ENCODE results near the gene SHPK.
"Not testable (repeated sequence)": the region's sequence is repeated elsewhere in the genome, so short reads cannot be mapped to it uniquely, and the experiment has no call there.

Gene SHPK

DNA sequence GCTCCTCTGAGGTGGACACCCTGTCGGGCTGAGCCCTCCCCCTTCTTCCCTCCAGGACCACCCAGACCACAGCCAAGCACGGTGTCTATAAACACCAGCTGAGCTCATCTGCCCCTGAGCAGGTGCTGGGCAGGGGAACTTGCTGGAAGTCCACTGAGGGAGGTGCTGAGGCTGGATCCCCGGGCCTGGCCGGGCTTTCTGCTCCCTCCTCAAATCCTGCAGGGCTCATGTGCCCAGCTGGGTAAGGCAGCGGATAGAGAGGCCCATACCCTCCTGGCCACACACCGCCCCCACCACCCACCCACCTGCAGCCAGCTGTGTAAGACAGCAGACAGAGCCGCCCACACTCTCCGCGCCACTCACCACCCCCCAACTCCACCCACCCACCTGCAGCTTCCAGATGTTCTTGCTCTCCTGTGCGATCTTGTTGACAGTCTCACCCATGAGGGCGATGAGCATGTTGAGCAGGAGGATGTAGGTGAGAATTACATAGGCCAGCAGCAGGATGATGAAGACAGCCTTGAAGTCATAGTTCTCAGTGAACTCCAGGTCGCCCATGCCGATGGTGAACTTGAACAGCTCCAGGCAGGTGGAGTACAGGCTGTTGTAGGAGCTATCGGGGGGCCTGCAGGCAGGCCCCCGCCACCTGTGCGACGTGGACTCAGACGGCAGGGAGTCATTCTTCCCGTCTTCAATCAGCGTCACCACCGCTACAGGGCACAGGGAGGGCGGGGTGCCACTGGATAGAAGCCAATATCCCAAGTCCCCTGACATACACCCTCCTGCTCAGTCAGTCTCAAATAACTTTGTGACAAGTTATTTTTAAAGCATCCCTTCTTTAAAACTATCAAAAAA lies 62.6 kb downstream of the SHPK start:
- DNase-seq, result no peak
- TF ChIP-seq POLR2A (IDR thresholded peaks at IDR 0.05; ENCODE audit: low read length), result no peak
- no peak for TF ChIP-seq GATA1 (IDR thresholded peaks at IDR 0.05; ENCODE audit: low read depth, low read length)

DNA sequence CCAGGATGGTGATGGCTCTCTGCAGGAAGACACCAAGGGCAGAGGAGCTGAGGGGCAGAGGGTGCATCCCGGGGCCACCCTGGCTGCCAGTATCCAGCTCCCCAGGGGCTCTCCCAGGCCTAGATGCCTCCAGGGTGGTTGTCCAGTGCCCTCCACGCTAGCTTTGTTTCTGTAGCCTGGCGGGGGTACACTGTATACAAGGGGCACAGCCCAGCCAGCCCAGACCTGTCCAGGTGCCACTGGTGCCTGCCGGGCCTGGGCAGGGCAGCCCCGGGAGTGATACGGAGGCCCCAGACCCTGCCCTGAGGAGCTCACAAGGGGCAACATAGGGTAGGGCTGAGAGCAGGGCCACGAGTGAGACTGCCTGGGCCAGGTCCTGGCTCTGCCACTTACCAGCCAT lies 63.8 kb downstream of the SHPK start:
- no peak for DNase-seq
- TF ChIP-seq GATA1 (IDR thresholded peaks at IDR 0.05; ENCODE audit: low read depth, low read length), result no peak
- TF ChIP-seq POLR2A (IDR thresholded peaks at IDR 0.05; ENCODE audit: low read length), result no peak

DNA sequence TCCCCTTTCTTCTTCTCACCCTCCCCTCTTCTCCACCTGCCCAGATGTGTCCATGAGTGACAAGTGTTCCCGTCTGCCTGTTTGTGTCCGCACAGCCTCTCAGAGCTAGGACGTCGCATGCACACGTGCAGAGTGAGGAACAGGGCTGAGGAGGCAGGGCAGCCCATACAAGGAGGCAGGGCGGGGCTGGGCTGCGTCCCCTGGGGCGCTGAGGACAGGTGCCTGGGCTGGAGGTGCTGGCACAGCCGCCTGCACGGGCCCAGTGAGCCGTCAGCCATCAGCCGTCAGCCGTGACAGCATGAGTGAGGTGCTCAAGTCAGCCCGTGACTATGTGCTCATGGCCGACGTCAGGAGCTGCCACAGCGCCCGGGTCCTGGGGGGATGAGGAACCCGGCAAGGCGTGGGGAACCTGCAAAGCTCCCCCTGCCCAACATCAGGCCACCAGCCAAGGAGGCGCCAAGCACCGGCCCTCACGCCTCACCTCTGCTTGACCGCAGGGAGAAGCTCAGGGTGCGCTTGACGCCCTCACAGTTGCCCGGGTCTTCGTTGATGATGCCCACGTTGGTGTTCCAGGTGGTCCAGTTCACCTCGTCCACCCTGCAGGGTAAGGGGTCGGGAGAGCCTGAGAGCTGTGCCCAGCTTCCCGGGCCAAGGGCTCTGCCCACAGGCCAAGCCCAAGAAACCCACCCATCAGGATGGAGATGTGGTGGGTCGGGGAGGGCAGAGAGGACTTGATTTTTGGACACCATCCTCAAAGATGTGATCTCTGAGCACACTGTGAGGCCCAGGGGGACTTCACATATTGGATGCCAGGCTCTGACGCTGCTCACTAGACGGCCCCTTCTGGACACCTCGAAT lies 64.8 kb downstream of the SHPK start:
- no peak for TF ChIP-seq POLR2A (IDR thresholded peaks at IDR 0.05; ENCODE audit: low read length)
- no peak for TF ChIP-seq GATA1 (IDR thresholded peaks at IDR 0.05; ENCODE audit: low read depth, low read length)

DNA sequence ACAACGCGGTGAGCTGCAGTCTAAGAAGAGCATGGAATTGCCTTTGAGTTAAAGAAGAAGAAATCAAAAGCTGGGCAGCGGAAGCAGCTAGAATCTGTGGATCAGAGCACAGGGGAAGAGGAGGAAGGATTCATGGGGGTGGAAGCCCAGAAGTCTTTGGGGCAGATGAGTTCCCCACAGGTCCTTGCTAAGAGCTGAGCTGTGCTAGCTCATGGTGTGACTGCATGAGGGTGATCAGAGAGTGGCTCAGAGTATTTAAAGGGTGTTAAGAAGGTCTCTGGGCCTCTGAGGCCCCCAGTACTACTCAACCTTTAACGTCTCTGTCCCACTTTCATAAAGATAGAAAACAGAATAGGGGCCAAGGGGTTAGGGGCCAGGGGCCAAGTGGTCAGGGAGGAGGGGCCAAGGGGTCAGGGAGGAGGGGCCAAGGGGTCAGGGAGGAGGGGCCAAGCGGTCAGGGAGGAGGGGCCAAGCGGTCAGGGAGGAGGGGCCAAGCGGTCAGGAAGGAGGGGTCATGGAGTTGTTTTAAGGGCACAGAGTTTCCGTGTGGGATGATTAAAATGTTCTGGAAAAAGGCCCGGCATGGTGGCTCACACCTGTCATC lies 66.4 kb downstream of the SHPK start:
- TF ChIP-seq GATA1 (IDR thresholded peaks at IDR 0.05; ENCODE audit: low read depth, low read length) (no peak), POLR2A (IDR thresholded peaks at IDR 0.05; ENCODE audit: low read length) (no peak)
- no peak for DNase-seq

More for the DNA sequence above, 64.8 kb downstream of the SHPK start:
- DNase-seq, result no peak

DNA sequence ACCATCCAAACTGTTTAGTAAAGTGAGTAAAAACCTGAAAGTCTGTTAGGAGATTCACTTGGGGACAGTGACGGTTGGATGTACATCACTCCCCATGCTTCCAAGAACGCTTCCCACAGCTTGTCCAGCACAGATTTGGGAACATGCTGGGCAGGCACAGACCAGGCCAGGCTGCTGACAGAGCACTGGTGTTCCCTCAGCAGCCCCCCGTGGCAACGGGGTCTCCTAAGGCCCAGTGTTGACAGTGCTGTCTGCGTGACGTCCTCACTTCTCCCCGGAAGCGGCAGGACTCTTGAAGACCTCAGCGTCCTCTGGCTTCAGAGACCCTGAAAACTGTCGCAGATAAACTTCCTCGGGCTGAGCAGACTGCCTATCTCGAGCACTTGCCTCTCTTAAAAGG lies 69.5 kb downstream of the SHPK start:
- no peak for TF ChIP-seq POLR2A (IDR thresholded peaks at IDR 0.05; ENCODE audit: low read length)
- TF ChIP-seq GATA1 (IDR thresholded peaks at IDR 0.05; ENCODE audit: low read depth, low read length), result no peak
- no peak for DNase-seq

DNA sequence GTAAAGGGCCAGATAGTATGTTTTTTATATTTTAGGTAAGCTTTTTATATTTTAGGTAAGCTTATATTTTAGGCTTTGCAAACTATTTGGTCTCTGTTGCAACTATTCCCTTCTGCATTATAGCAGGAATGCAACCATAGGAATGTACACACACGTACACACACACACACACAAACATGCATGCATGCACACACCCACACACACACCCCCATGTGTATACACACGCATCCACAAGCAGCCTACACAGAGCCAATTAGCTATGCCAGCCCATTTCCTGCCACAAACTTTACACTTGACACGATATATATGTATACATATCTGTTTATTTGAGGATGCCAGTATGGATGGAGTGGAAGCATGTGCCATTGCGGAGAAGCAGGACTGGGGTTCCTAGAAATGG lies 70.9 kb downstream of the SHPK start:
- TF ChIP-seq POLR2A (IDR thresholded peaks at IDR 0.05; ENCODE audit: low read length), result no peak
- no peak for TF ChIP-seq GATA1 (IDR thresholded peaks at IDR 0.05; ENCODE audit: low read depth, low read length)
- no peak for DNase-seq

DNA sequence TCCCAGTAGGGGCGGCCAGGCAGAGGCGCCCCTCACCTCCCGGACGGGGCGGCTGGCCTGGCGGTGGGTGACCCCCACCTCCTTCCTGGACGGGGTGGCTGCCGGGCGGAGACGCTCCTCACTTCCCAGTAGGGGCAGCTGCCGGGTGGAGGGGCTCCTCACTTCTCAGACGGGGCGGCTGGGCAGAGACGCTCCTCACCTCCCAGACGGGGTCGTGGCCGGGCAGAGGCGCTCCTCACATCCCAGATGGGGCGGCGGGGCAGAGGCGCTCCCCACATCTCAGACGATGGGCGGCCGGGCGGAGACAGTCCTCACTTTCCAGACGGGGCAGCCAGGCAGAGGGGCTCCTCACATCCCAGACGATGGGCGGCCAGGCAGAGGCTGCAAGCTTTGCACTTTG lies 71.8 kb downstream of the SHPK start:
- not testable (repeated sequence) for DNase-seq

DNA sequence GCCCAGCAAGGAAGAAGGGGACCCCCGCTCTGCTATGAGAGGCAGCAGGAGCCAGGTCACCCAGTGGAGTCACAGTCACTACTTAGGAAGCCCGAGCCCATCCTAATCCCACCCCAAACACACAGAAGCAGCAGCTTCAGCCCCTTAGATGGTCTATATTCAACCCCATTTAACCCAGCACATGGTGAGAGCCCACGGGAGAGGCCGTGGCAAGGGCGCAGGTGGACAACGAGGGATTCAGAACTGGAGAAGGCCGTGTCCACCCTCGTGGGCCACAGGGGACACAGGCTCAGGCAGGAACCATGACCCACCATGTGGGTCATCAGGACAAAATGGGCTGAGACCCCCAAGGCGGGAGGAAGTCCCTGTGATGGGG lies 76.8 kb downstream of the SHPK start:
- TF ChIP-seq GATA1 (IDR thresholded peaks at IDR 0.05; ENCODE audit: low read depth, low read length) (no peak), POLR2A (IDR thresholded peaks at IDR 0.05; ENCODE audit: low read length) (no peak)
- DNase-seq, result no peak

DNA sequence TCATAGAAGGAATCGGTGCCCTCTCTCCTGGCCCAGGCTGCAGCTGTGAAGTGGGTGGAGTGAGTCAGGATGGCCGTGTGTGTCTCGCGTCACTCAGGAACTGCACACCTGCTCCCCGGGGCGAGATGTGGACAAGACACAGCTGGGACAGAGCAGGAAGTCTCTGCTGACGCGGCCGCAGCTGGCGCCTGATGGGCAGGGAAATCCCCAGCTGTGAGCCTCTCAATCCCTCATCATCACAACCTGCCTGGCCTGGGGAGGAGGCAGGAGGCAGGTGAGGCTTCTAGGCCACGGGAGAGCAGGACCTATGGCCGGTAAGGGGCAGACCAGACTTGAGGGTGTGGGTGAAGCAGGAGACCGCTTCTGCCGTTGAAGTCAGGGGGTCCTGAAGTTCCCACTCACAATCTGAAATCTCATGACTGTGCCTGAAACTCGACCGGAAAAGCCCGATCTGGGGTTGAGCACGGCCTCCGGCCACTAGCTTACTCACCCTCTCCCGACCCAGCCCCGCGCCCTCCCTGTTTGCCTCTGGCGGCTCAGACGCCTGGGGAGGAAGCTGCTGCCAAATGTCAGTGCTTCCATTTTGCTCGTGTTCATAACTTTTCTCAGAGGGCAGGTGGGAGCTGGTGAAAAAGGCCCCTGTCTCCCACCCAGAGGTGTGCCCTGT lies 77.3 kb downstream of the SHPK start:
- TF ChIP-seq POLR2A (IDR thresholded peaks at IDR 0.05; ENCODE audit: low read length) (no peak), GATA1 (IDR thresholded peaks at IDR 0.05; ENCODE audit: low read depth, low read length) (no peak)
- no peak for DNase-seq

All from erythroblast (primary cell).